IPS-11a (cell line): Measurements from ENCODE around the gene PLEK2.

Source experiments
- H3K4me3 ChIP-seq: one replicate; pipeline ENCODE4 v1.5.1; 2013; ENCODE audit warnings: low read depth, low read length, control low read depth

PLEK2 gene

GRCh38 chr14:67405771-67406170 is 6.2 kb downstream of the PLEK2 start:
- no peak overlapping the region for H3K4me3 ChIP-seq

DNA sequence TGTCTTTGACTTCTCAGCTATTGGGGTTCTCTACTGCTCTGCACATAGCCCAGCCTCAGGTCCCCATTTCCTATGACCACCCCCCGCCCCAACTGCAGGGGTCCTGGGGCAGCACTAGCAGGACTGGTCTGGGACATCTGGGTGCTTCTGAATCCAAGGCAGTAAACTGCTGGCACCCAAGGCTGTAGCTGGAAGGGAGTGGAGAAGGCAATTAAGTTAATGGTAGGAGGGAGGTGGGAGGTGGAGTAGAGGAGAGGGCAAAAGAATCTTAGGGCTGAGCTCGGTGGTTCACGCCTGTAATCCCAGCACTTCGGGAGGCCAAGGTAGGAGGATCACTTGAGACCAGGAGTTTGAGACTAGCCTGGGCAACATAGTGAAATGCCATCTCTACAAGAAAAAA is 11.5 kb downstream of the PLEK2 start:
- no peak overlapping the region for H3K4me3 ChIP-seq

DNA sequence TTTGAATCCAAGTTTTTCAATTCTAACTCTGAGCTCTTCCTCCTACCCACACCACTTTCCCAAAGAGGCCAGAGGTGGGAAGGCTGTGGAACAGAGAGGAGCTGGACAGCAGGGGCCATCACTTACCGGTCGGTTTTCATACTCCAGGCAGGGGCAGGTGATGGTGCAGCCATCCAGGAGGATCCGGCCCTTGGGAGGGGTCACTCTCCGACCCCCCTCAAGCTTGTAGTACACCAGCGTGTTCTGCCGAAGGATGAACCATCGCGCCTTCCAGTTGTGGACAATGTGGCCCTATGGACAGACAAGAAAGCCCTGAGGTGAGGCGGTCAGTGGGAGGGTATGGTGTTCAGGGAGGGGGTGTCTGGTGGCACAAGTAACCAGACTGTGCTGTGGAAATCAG is 14.4 kb downstream of the PLEK2 start:
- no peak overlapping the region for H3K4me3 ChIP-seq

DNA sequence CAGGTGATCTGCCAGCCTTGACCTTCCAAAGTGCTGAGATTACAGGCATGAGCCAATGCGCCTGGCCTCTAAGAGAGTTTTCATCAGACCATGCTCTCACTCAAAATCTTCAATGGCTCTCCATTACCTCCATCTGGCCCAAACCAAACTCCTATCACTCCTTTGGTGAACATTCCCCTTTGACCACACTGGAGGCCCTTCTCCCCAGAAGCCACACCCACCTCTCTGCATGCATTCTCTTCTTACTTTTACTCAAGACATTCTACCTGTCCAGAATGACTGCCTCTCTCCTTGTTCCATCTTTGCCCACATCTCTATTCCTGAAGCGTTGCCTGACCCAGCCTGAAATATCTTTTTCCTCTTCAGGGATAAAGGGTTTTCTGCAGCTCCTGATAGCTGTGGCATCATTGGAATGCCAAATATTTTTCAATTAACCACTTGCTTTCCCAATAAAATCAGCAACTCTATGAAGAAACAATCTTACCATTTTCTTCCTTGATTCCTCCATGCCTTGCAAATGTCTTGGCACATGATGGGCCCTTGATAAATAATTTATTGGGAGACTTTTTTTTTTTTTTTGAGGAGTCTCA is 15.5 kb downstream of the PLEK2 start:
- no peak overlapping the region for H3K4me3 ChIP-seq

DNA sequence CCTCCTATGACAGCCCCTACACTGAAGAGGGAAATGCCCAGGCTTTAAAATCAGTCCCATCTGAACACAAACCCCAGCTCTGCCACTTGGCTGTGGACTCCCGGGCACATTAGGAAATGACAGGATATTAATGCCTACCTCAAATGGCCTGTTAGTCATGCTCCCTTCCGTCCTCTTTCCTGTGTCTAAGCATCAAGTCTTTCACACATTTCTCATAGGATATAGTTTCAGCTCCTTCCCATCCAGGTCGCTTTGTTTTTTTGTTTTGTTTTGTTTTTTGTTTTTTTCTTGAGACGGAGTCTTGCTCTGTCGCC is 16.1 kb downstream of the PLEK2 start:
- no peak overlapping the region for H3K4me3 ChIP-seq

- H3K4me3 ChIP-seq, result no peak overlapping the region
Measured at GRCh38 chr14:67395086-67395875, 16.7 kb downstream of the PLEK2 start.

- H3K4me3 ChIP-seq, result no peak overlapping the region
Measured at GRCh38 chr14:67393689-67394088, 18.3 kb downstream of the PLEK2 start.

DNA sequence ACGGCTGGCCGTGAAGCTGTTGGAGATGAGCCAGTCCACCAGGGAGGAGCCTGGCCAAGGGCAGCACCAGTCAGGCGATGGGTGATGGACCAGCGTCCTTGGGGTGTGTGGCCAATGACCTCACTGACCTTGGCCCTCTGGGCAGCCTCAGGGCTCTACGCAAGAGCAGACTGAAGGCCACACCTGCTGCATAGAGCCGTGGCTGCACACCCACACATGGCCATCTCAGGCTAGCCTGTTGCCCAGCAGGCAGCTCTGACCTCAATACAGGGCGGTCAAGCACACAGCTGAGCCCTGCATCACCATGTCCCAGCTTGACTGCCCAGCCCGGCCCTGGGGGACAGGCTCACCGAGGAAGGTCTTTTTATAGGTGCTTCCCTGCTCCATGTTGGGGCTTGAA is 19.2 kb downstream of the PLEK2 start:
- no peak overlapping the region for H3K4me3 ChIP-seq

DNA sequence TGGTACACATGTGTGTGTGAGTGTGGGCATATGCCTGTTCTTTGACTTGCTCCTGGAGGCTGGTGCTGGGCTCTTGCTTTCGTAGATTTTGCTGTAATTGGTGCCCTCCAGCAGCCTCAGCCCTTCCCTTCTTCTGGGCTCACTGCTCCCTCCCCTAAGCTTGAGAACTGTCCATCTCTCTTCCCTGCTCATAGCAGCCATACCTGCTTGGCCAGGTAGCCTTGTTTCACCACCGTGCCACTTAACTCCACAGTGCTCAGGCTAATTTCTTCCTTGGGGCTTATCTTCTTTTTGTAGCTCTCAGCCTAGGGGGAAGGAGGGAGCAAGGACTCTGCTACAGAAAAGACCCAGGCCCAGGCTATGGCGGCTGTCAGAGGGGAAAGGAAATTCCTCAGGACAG is 19.8 kb downstream of the PLEK2 start:
- H3K4me3 ChIP-seq, result no peak overlapping the region

- no peak overlapping the region for H3K4me3 ChIP-seq
Measured at GRCh38 chr14:67391268-67391667, 20.7 kb downstream of the PLEK2 start.

GRCh38 chr14:67389811-67390534 is 22.0 kb downstream of the PLEK2 start:
- H3K4me3 ChIP-seq, result no peak overlapping the region

DNA sequence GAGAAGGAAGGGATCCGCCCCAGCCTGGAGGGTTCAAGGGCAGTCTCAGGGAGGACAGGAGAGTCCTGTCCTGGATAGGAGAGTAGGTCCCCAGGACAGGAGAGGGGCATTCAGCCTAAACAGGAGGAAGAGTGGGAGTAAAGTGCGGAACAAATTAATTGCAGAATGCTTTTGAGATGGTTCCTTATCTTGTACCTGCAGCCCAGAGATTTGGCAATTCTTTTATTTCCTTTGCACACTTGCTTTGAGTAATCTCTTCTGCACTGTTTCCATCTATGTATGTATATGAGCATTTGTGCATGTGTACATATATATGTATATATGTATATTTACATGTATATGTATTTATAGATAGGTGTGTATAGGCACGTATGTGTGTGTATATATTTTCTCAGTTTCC is 22.7 kb downstream of the PLEK2 start:
- H3K4me3 ChIP-seq, result no peak overlapping the region

DNA sequence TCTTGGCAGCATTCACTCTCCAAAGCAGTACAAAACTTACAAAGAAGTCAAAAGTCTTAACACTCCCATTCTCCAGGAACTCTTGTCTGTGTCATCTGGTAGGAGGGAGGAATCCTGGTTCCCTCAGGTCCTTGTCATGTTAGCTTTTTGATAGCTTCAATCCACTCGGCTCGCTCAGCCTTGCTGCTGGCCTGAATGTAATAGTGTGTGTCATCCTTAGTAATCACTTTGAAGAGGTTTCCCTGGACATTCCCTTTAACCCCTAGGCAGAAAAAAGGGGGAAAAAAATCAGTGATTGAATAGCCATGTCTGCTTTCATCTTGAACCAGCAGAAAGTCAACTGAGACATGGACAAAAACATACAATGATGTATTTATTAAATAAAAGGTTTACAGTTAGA is 24.8 kb downstream of the PLEK2 start:
- H3K4me3 ChIP-seq, result no peak overlapping the region

- no peak overlapping the region for H3K4me3 ChIP-seq
Measured at GRCh38 chr14:67385618-67386017, 26.3 kb downstream of the PLEK2 start.

- no peak overlapping the region for H3K4me3 ChIP-seq
Measured at GRCh38 chr14:67385120-67385519, 26.8 kb downstream of the PLEK2 start.

- H3K4me3 ChIP-seq, result no peak overlapping the region
Measured at GRCh38 chr14:67377916-67378315, 34.0 kb downstream of the PLEK2 start.

GRCh38 chr14:67373347-67373746 is 38.6 kb downstream of the PLEK2 start:
- H3K4me3 ChIP-seq, result no peak overlapping the region

DNA sequence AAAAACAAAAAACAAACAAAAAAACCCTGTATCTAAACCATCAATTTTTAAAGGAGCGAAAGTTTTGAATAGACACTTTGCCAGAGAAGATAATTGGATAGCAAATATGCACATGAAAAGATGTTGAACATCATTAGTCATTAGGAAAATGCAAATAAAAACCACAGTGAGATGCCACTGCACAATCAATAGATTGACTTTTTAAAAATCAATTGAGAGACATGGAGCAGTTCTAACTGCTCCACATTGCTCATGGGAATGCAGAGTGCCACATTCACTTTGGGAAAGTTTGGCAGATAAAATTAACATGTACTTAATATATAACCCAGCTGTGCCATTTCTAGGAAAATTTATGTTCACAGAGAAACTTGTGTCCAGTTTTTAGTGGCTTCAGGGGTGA is 39.1 kb downstream of the PLEK2 start:
- no peak overlapping the region for H3K4me3 ChIP-seq

- H3K4me3 ChIP-seq, result no peak overlapping the region
Measured at GRCh38 chr14:67371247-67372148, 40.5 kb downstream of the PLEK2 start.

DNA sequence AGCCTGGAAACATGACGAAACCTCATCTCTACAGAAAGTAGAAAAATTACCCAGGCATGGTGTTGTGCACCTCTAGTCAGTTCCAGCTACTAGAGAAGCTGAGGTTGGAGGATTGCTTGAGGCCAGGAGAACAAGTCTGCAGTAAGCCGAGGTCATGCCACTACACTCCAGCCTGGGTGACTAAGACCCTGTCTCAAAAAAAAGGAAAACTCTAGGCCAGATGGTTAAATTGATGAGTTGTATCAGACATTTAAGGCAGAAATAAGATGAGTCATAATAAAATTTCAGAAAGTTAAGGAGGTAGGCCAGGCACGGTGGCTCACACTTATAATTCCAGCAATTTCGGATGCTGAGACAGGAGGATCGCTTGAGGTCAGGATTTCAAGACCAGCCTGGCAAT is 41.1 kb downstream of the PLEK2 start:
- no peak overlapping the region for H3K4me3 ChIP-seq

GRCh38 chr14:67365476-67365875 is 46.5 kb downstream of the PLEK2 start:
- H3K4me3 ChIP-seq, result no peak overlapping the region
